Measurements from ENCODE around the gene LMAN1L. TPM values are rescaled to one million over a fixed set of nuclear protein-coding genes. Genes with fewer than 3 reads are reported as not detected.

The LMAN1L gene
- total RNA-seq, 3 donors from 2014 or later: 0.15 TPM; not detected in 2

DNA sequence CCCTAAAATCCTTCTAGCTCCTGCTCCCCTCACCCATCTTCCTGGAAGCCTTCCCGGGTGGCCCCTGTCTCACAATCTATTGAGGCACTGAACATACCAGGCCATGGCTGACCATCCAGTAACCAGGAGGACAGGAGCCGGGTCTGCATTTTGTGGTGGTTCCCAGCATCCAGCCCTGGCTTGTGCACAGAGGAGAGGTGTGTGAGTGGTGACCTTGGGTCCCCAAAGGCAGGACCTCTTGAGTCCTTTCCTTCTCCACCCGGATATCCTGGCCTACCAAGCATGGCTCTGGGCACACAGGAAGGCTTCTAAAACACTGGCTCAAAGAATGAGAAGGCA is 22.9 kb upstream of the LMAN1L start:
- H3K4me3 ChIP-seq: peak overlapping the region in 1 of 3 donors; percentile 25
- TF ChIP-seq POLR2A (IDR thresholded peaks at IDR 0.05) (no peak), POLR2AphosphoS5 (IDR thresholded peaks at IDR 0.05) (no peak)
- TF ChIP-seq, protein P1, sequence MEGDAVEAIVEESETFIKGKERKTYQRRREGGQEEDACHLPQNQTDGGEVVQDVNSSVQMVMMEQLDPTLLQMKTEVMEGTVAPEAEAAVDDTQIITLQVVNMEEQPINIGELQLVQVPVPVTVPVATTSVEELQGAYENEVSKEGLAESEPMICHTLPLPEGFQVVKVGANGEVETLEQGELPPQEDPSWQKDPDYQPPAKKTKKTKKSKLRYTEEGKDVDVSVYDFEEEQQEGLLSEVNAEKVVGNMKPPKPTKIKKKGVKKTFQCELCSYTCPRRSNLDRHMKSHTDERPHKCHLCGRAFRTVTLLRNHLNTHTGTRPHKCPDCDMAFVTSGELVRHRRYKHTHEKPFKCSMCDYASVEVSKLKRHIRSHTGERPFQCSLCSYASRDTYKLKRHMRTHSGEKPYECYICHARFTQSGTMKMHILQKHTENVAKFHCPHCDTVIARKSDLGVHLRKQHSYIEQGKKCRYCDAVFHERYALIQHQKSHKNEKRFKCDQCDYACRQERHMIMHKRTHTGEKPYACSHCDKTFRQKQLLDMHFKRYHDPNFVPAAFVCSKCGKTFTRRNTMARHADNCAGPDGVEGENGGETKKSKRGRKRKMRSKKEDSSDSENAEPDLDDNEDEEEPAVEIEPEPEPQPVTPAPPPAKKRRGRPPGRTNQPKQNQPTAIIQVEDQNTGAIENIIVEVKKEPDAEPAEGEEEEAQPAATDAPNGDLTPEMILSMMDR (IDR thresholded peaks at IDR 0.05): no peak
- no peaks in the 10 kb centered on the region for H3K36me3 ChIP-seq
- no peak for DNase-seq (ENCODE audit: low spot score in 2 of 2)
- intact Hi-C loops (cut with DNase I; ENCODE audit: low total_unique reads): loop anchor here (1.0 kb wide), 1 partner anchor 36 kb away; no protein-coding TSS in a partner anchor
- no peaks in the 10 kb centered on the region for H3K9me3 ChIP-seq
- no peaks in the 10 kb centered on the region for H3K27me3 ChIP-seq
- H3K27ac ChIP-seq: peak overlapping the region; percentile 60 to 84
- H3K4me1 ChIP-seq: peaks cover 23 to 28% of the 10 kb centered on the region in 2 donors

DNA sequence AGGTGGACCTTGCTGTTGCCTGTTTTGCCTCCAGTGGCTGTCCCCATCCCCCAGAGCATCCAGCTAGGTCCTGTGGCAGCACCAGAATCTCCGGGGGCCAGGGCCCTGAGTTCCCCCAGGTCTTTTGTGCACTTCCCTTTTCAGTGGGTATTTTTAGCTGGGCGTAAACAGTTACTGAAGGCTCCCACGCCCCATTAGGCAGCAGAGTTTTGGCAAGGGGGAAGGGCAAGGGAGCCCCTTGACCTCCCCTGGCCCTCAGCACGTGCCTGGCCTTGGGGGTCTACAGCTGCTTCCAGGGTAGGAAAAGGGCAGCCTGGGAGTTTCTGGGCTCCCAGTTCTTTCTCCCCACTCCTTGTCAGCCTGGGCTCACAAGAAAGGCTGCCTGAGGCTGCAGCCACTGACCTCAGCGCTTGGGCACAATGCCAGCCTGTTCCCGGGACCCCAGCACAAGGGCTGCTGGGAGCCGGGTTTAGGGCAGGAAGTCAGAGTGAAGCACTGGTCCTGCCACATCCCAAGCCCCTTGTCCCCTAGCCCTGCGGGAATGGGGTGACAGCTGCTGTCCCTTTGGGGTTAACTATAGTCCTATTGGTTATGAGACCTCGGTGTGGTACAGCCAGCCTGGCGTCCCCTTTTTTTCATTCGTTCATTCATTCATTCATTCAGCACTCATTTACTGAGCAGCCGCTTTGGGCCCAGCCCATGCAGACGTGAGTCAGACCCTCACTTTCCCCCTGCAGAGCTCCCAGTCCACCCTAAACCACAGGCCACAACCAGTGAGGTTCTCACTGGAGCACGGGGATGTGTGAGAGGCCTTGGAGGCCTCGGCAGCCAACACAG is 22.3 kb upstream of the LMAN1L start:
- H3K36me3 ChIP-seq: no peaks in the 10 kb centered on the region
- intact Hi-C loops (cut with DNase I; ENCODE audit: low total_unique reads): no loop called here
- H3K4me1 ChIP-seq: peaks cover 23 to 24% of the 10 kb centered on the region in 2 donors
- peak overlapping the region; percentile 60 to 84 for H3K27ac ChIP-seq
- TF ChIP-seq POLR2A (IDR thresholded peaks at IDR 0.05): no peak
- TF ChIP-seq POLR2AphosphoS5 (IDR thresholded peaks at IDR 0.05): no peak
- TF ChIP-seq, protein P1 (IDR thresholded peaks at IDR 0.05): no peak
- DNase-seq (ENCODE audit: low spot score in 2 of 2): no peak
- H3K4me3 ChIP-seq: peak overlapping the region in 1 of 3 donors; percentile 25
- H3K9me3 ChIP-seq: no peaks in the 10 kb centered on the region
- no peaks in the 10 kb centered on the region for H3K27me3 ChIP-seq

GRCh38 chr15:74791007-74791406 is 21.6 kb upstream of the LMAN1L start:
- Histone ChIP-seq H3K36me3 (no peaks in the 10 kb centered on the region), H3K27me3 (no peaks in the 10 kb centered on the region), H3K27ac (no peak overlapping the region), H3K9me3 (no peaks in the 10 kb centered on the region), H3K4me1 (peaks cover 21 to 23% of the 10 kb centered on the region in 2 donors), H3K4me3 (no peak overlapping the region)
- intact Hi-C loops (cut with DNase I; ENCODE audit: low total_unique reads): no loop called here
- TF ChIP-seq, protein P1 (IDR thresholded peaks at IDR 0.05): no peak
- TF ChIP-seq POLR2AphosphoS5 (IDR thresholded peaks at IDR 0.05): no peak
- no peak for TF ChIP-seq POLR2A (IDR thresholded peaks at IDR 0.05)
- no peak for DNase-seq (ENCODE audit: low spot score in 2 of 2)

- H3K27me3 ChIP-seq: no peaks in the 10 kb centered on the region
- H3K36me3 ChIP-seq: no peaks in the 10 kb centered on the region
- no peaks in the 10 kb centered on the region for H3K9me3 ChIP-seq
- DNase-seq (ENCODE audit: low spot score in 2 of 2): no peak
- TF ChIP-seq POLR2AphosphoS5 (IDR thresholded peaks at IDR 0.05) (no peak), POLR2A (IDR thresholded peaks at IDR 0.05) (no peak)
- TF ChIP-seq, protein P1 (IDR thresholded peaks at IDR 0.05): no peak
- H3K27ac ChIP-seq: peak overlapping the region in 1 of 2 donors; percentile 45
- peaks cover 21 to 23% of the 10 kb centered on the region in 2 donors for H3K4me1 ChIP-seq
- H3K4me3 ChIP-seq: no peak overlapping the region
- intact Hi-C loops (cut with DNase I; ENCODE audit: low total_unique reads): no loop called here
Observed at GRCh38 chr15:74791667-74792066, 21.0 kb upstream of the LMAN1L start.

GRCh38 chr15:74792227-74793016 is 20.2 kb upstream of the LMAN1L start:
- no peak for DNase-seq (ENCODE audit: low spot score in 2 of 2)
- H3K4me1 ChIP-seq: peaks cover 17 to 19% of the 10 kb centered on the region in 2 donors

More at GRCh38 chr15:74792227-74793016, 20.2 kb upstream of the LMAN1L start:
- no peaks in the 10 kb centered on the region for H3K36me3 ChIP-seq
- no peaks in the 10 kb centered on the region for H3K27me3 ChIP-seq
- H3K4me3 ChIP-seq: no peak overlapping the region
- intact Hi-C loops (cut with DNase I; ENCODE audit: low total_unique reads): no loop called here
- H3K9me3 ChIP-seq: no peaks in the 10 kb centered on the region
- TF ChIP-seq, protein P1 (IDR thresholded peaks at IDR 0.05): no peak
- TF ChIP-seq POLR2A (IDR thresholded peaks at IDR 0.05) (no peak), POLR2AphosphoS5 (IDR thresholded peaks at IDR 0.05) (no peak)
- peak overlapping the region; percentile 3 to 45 for H3K27ac ChIP-seq

Data from breast epithelium (tissue), 4 donors.